HFF-Myc (cell line): ENCODE data around the gene EHD4.

Experiments used
- DNase-seq: peaks from one replicate; pipeline ENCODE4 v3.0.0-alpha.2; 2011; ENCODE audit warnings: low read depth; ENCODE audit errors: extremely low read depth
- H3K4me3 ChIP-seq: replicated peaks from 2 replicates; pipeline ENCODE4 v1.5.1; 2011; ENCODE audit warnings: low read depth, mild to moderate bottlenecking, control low read depth, low read length
- CTCF ChIP-seq: IDR thresholded peaks from 2 replicates; pipeline ENCODE4 v1.5.1; 2012; ENCODE audit warnings: mild to moderate bottlenecking, low read depth, low read length, control low read depth; ENCODE audit errors: missing control alignments

Gene EHD4

GRCh38 chr15:41872166-41872747 is 100.1 kb downstream of the EHD4 start:
- H3K4me3 ChIP-seq: no peak overlapping the region
- DNase-seq: no peak
- TF ChIP-seq CTCF: no peak

- TF ChIP-seq CTCF: no peak
- H3K4me3 ChIP-seq: no peak overlapping the region
- no peak for DNase-seq
Measured at GRCh38 chr15:41871175-41871905, 101.0 kb downstream of the EHD4 start.

- peak; percentile 2 for DNase-seq
- H3K4me3 ChIP-seq: no peak overlapping the region
- TF ChIP-seq CTCF: no peak
Measured at GRCh38 chr15:41870689-41871081, 101.7 kb downstream of the EHD4 start.

GRCh38 chr15:41869770-41870688 is 102.3 kb downstream of the EHD4 start:
- no peak overlapping the region for H3K4me3 ChIP-seq
- no peak for TF ChIP-seq CTCF
- DNase-seq: no peak

GRCh38 chr15:41868321-41868720 is 104.0 kb downstream of the EHD4 start:
- DNase-seq: no peak
- TF ChIP-seq CTCF: no peak
- no peak overlapping the region for H3K4me3 ChIP-seq

- H3K4me3 ChIP-seq: no peak overlapping the region
- no peak for DNase-seq
- TF ChIP-seq CTCF: no peak
Measured at GRCh38 chr15:41866872-41867579, 105.3 kb downstream of the EHD4 start.
